ENCODE measurements around the gene DPT. TPM values are rescaled to one million over a fixed set of nuclear protein-coding genes. Genes with fewer than 3 reads are reported as not detected.
"Not testable (repeated sequence)": the region's sequence is repeated elsewhere in the genome, so short reads cannot be mapped to it uniquely, and the experiment has no call there.

The DPT gene
- total RNA-seq = 144 TPM

- DNase-seq = peak; percentile 91
These were observed at the start of gene DPT for GRCh38 chr1:168728473-168729404. Gene DPT (minus strand): TSS chr1:168729206. CDS start chr1:168729174, 32 bp downstream.

GRCh38 chr1:168775366-168775765 lies 46.4 kb upstream of the DPT start:
- no peak for DNase-seq

- peak; percentile 43 for DNase-seq
These were observed 45.2 kb upstream of the DPT start for GRCh38 chr1:168774241-168774640.

- DNase-seq = peak; percentile 51
These were observed 43.5 kb upstream of the DPT start for GRCh38 chr1:168772428-168773060.

- no peak for DNase-seq
These were observed 42.2 kb upstream of the DPT start for GRCh38 chr1:168771104-168771630.

GRCh38 chr1:168769893-168770292 lies 40.9 kb upstream of the DPT start:
- DNase-seq = not testable (repeated sequence)

GRCh38 chr1:168767894-168768584 lies 39.0 kb upstream of the DPT start:
- DNase-seq = peak; percentile 88

- no peak for DNase-seq
These were observed 37.6 kb upstream of the DPT start for GRCh38 chr1:168766568-168766967.

GRCh38 chr1:168763031-168763430 lies 34.0 kb upstream of the DPT start:
- no peak for DNase-seq

- no peak for DNase-seq
These were observed 33.5 kb upstream of the DPT start for GRCh38 chr1:168762473-168762872.

- no peak for DNase-seq
These were observed 31.8 kb upstream of the DPT start for GRCh38 chr1:168760781-168761180.

GRCh38 chr1:168760241-168760640 lies 31.2 kb upstream of the DPT start:
- no peak for DNase-seq

- no peak for DNase-seq
These were observed 30.1 kb upstream of the DPT start for GRCh38 chr1:168759077-168759476.

- DNase-seq = no peak
These were observed 29.5 kb upstream of the DPT start for GRCh38 chr1:168758503-168758902.

- DNase-seq = no peak
These were observed 26.9 kb upstream of the DPT start for GRCh38 chr1:168755800-168756418.

- no peak for DNase-seq
These were observed 23.3 kb upstream of the DPT start for GRCh38 chr1:168752171-168752832.

- DNase-seq = no peak
These were observed 22.2 kb upstream of the DPT start for GRCh38 chr1:168751195-168751650.

GRCh38 chr1:168742994-168743650 lies 14.1 kb upstream of the DPT start:
- no peak for DNase-seq

- no peak for DNase-seq
These were observed 13.4 kb upstream of the DPT start for GRCh38 chr1:168742386-168742785.

- DNase-seq = no peak
These were observed 10.9 kb upstream of the DPT start for GRCh38 chr1:168739908-168740307.

- no peak for DNase-seq
These were observed 7.5 kb upstream of the DPT start for GRCh38 chr1:168736520-168736919.

All from tongue (tissue), 2 donors.